HG03354 (cell line): ENCODE data around the gene CFAP410.
"Not testable (repeated sequence)": the region's sequence is repeated elsewhere in the genome, so short reads cannot be mapped to it uniquely, and the experiment has no call there.

Experiments
- ATAC-seq: cut with Tn5 transposase; IDR thresholded peaks from one replicate; pipeline ENCODE4 v1.9.1; 2021; ENCODE audit warnings: mild to moderate bottlenecking; ENCODE audit not compliant: unreplicated experiment, poor library complexity, severe bottlenecking

CFAP410 gene

GRCh38 chr21:44352253-44352860 lies 13.2 kb upstream of the CFAP410 start:
- ATAC-seq: no peak

DNA sequence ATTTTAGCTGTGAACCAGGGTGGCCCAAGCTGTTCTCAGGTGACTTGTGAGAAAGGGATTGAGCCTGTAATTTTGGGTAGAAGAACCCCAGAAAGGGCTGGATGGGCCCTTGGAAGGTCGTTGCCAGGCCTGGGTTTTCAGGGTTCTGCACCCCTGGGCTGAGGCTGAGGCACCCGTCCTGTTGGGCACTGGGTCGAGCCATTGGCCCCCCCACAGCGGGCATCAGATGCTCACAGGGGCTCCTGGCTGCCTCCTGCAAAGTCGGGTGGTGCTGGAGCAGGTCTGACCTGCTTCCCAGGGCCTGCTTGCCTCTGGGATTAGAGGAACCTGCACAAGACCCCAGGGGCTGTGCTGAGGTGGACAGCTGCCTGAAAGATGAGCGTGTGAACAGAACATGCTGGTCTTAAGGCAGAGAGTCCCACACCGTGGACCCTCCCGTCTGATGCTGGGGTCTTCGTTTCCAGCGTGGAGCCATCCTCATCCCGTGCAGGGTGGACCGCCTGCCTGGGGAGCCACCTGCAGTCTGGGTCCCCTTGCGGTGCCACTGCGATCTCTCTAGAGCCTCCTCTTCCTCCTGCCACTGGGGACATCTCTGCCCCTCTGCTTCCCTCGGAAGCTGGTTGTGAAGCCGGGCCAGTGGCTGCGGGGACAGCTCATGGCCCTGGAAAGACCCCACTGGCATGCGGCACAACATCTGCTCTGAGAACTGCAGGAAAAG lies 12.5 kb upstream of the CFAP410 start:
- ATAC-seq: no peak

GRCh38 chr21:44350773-44351481 lies 11.7 kb upstream of the CFAP410 start:
- no peak for ATAC-seq

GRCh38 chr21:44349847-44350772 lies 10.9 kb upstream of the CFAP410 start:
- ATAC-seq: no peak

DNA sequence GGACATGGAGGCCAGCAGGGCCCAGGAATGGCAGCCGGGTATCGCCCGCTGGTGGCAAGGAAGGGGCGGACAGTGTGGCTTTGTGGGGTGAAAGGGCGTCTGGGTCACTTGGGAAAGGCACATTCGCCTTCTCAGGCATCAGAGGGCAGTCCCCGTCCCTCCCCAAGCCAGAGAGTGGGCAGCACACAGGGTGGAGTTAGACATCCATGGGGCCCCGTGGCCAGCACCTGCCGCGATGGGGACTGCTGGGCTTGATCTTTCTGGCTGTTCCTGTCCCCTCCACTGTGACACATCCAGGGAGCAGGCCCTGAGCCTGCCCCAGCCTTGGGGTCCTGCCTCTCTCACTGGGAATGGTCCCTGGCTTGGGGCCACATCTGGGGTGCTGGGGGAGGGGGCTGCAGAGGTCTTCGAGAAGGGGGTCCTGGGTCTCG lies 10.2 kb upstream of the CFAP410 start:
- no peak for ATAC-seq

DNA sequence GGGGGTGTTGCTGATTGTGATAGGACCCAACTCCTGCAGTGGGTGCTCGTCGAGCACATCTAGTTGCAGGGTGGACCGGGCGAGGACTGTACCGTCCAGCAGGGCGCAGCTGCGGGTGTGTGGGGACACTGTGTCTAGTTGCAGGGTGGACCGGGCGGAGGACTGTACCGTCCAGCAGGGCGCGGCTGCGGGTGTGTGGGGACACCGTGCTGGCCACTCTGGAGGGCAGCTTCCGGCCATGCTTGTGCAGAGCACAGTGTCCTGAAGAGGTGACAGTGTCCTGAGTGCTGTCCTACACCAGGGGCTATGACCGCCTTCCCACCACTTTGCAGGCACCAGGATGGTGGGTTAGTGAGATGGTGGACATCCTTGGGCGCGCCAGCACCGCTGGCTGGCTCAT lies 9.7 kb upstream of the CFAP410 start:
- no peak for ATAC-seq

GRCh38 chr21:44347911-44348451 lies 8.8 kb upstream of the CFAP410 start:
- ATAC-seq: no peak

GRCh38 chr21:44345495-44345894 lies 6.3 kb upstream of the CFAP410 start:
- no peak for ATAC-seq

DNA sequence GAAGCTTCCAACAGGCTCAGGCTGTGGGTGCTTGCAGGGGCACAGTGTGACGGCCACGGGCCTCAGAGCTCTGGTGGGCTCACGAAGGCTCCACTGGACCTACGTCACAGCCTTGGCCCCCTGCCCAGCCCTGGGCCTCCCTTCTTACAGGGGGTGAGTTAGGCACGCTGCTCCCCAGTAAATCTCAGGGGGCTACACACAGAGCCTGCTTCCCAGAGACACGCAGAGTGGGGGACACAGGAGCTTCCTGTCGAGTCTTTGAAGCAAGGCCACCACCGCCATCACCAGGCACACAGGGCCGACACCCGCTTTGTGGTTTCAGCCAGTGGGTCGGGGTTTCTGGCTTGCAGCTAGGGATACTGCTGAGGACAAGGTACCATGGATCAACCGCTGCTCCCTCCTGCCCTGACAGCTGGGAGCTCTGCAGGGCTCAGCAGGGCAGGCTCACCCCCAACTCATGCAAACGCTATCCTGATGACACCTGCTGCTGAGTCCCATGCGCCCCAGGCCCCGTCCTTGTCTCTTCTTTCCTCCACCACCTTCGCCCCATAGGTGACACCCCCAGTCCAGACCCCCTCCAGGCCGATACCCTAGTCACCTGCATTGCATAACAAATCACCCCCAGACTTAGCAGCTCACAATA lies 5.5 kb upstream of the CFAP410 start:
- ATAC-seq: no peak

GRCh38 chr21:44342981-44343380 lies 3.8 kb upstream of the CFAP410 start:
- not testable (repeated sequence) for ATAC-seq

DNA sequence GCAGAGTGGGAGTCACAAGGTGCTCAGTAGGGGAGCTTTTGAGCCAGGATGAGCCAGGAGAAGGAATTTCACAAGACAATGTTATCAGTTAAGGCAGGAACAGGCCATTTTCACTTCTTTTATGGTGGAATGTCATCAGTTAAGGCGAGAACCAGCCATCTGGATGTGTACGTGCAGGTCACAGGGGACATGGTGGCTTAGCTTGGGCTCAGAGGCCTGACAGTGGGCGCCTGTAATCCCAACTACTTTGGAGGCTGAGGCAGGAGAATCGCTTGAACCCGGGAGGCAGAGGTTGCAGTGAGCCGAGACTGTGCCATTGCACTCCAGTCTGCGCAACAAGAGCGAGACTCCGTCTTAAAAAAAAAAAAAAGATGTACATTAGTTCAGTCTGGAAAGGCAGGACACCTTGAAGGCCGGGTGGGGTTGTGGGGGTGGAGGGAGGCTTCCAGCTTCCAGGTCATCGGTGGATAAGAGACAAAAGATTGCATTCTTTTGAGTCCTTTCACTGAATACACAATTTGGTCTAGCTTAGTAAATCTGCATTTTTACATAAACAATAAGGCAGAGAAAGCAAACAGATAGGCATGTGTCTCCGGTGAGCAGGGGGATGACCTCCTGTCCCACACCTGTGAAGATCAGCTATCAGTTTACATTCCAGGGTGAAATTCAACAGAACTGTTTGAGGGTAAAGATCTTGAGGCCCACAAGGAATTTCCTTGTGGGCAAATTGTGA lies 2.7 kb upstream of the CFAP410 start:
- not testable (repeated sequence) for ATAC-seq

GRCh38 chr21:44337941-44338895 lies 972 bp downstream of the CFAP410 start:
- no peak for ATAC-seq

GRCh38 chr21:44337449-44337848 lies 1.7 kb downstream of the CFAP410 start:
- ATAC-seq: no peak

- ATAC-seq: no peak
These were observed 3.7 kb downstream of the CFAP410 start for GRCh38 chr21:44335266-44336059.

GRCh38 chr21:44334329-44335030 lies 4.7 kb downstream of the CFAP410 start:
- no peak for ATAC-seq
